IPS-20b (cell line): ENCODE data around the gene DACT3.
"Not testable (repeated sequence)": the region's sequence is repeated elsewhere in the genome, so short reads cannot be mapped to it uniquely, and the experiment has no call there.

ENCODE experiments used
- H3K27ac ChIP-seq: one replicate; pipeline ENCODE4 v1.5.1; 2013; ENCODE audit warnings: low read length
- H3K27me3 ChIP-seq: 2 replicates; pipeline ENCODE4 v1.6.1; 2013; ENCODE audit warnings: mild to moderate bottlenecking, low read length, inconsistent platforms; ENCODE audit not compliant: insufficient read depth
- H3K36me3 ChIP-seq: 2 replicates; pipeline ENCODE4 v1.6.1; 2013; ENCODE audit warnings: low read depth, mild to moderate bottlenecking, inconsistent platforms, low read length, moderate library complexity; ENCODE audit not compliant: insufficient read depth
- H3K4me1 ChIP-seq: 2 replicates; pipeline ENCODE4 v1.6.1; 2013; ENCODE audit warnings: mild to moderate bottlenecking, control low read depth, inconsistent platforms, low read length, moderate library complexity; ENCODE audit not compliant: insufficient read depth
- H3K4me3 ChIP-seq: 2 replicates; pipeline ENCODE4 v1.5.1; 2013; ENCODE audit warnings: mild to moderate bottlenecking, low read length, inconsistent platforms
- H3K9ac ChIP-seq: 2 replicates; pipeline ENCODE4 v1.6.1; 2013; ENCODE audit warnings: low read depth, mild to moderate bottlenecking, inconsistent platforms, low read length, moderate library complexity
- H3K9me3 ChIP-seq: 2 replicates; pipeline ENCODE4 v1.6.1; 2013; ENCODE audit warnings: mild to moderate bottlenecking, low read depth, low read length, inconsistent platforms; ENCODE audit not compliant: insufficient read depth

The DACT3 gene

GRCh38 chr19:46629546-46630025, 31.4 kb downstream of the DACT3 start:
- no peak overlapping the region for H3K27ac ChIP-seq
- no peaks in the 10 kb centered on the region for H3K36me3 ChIP-seq
- peaks cover 10% of the 10 kb centered on the region for H3K4me1 ChIP-seq
- H3K27me3 ChIP-seq: peaks cover 34% of the 10 kb centered on the region
- H3K9ac ChIP-seq: no peak overlapping the region
- H3K4me3 ChIP-seq: no peak overlapping the region
- H3K9me3 ChIP-seq: no peaks in the 10 kb centered on the region

GRCh38 chr19:46628970-46629369, 32.0 kb downstream of the DACT3 start:
- not testable (repeated sequence) for H3K9me3 ChIP-seq, H3K36me3 ChIP-seq, H3K27ac ChIP-seq, H3K9ac ChIP-seq, H3K4me3 ChIP-seq
- Histone ChIP-seq H3K4me1 (peaks cover 10% of the 10 kb centered on the region), H3K27me3 (peaks cover 31% of the 10 kb centered on the region)

GRCh38 chr19:46626446-46626845, 34.5 kb downstream of the DACT3 start:
- Histone ChIP-seq H3K4me1 (peaks cover 11% of the 10 kb centered on the region), H3K9ac (no peak overlapping the region), H3K4me3 (no peak overlapping the region), H3K9me3 (no peaks in the 10 kb centered on the region), H3K36me3 (no peaks in the 10 kb centered on the region), H3K27me3 (peaks cover 5% of the 10 kb centered on the region; the same call in 1 of the 2 replicates), H3K27ac (no peak overlapping the region)

GRCh38 chr19:46625731-46626130, 35.3 kb downstream of the DACT3 start:
- Histone ChIP-seq H3K9me3 (no peaks in the 10 kb centered on the region), H3K36me3 (no peaks in the 10 kb centered on the region), H3K4me3 (no peak overlapping the region), H3K27ac (no peak overlapping the region), H3K27me3 (peaks cover 7% of the 10 kb centered on the region; the same call in 1 of the 2 replicates), H3K4me1 (peaks cover 7% of the 10 kb centered on the region), H3K9ac (no peak overlapping the region)

GRCh38 chr19:46624958-46625661, 35.9 kb downstream of the DACT3 start, which contains the start of gene PTGIR:
Gene PTGIR (minus strand): TSS chr19:46625089. CDS start chr19:46624225, 864 bp downstream.
- Histone ChIP-seq H3K27me3 (peaks cover 7% of the 10 kb centered on the region; the same call in 1 of the 2 replicates), H3K9ac (no peak within 1 kb of the TSS), H3K9me3 (no peaks in the 10 kb centered on the region), H3K27ac (no peak within 1 kb of the TSS), H3K4me3 (no peak within 1 kb of the TSS), H3K36me3 (no peaks in the 10 kb centered on the region), H3K4me1 (peaks cover 4% of the 10 kb centered on the region; the same call in 1 of the 2 replicates)

- no peak overlapping the region for H3K27ac ChIP-seq
- H3K9me3 ChIP-seq: no peaks in the 10 kb centered on the region
- H3K27me3 ChIP-seq: peaks cover 7% of the 10 kb centered on the region; the same call in 1 of the 2 replicates
- no peak overlapping the region for H3K9ac ChIP-seq
- peaks cover 4% of the 10 kb centered on the region; the same call in 1 of the 2 replicates for H3K4me1 ChIP-seq
- H3K4me3 ChIP-seq: no peak overlapping the region
- H3K36me3 ChIP-seq: no peaks in the 10 kb centered on the region
Observed at GRCh38 chr19:46623915-46624502, 37.0 kb downstream of the DACT3 start.

- H3K4me3 ChIP-seq: no peak overlapping the region
- H3K27ac ChIP-seq: no peak overlapping the region
- H3K9me3 ChIP-seq: no peaks in the 10 kb centered on the region
- peaks cover 4% of the 10 kb centered on the region; the same call in 1 of the 2 replicates for H3K4me1 ChIP-seq
- H3K27me3 ChIP-seq: peaks cover 7% of the 10 kb centered on the region; the same call in 1 of the 2 replicates
- H3K36me3 ChIP-seq: no peaks in the 10 kb centered on the region
- H3K9ac ChIP-seq: no peak overlapping the region
Observed at GRCh38 chr19:46622118-46622446, 38.9 kb downstream of the DACT3 start.

- Histone ChIP-seq H3K9ac (no peak overlapping the region), H3K9me3 (no peaks in the 10 kb centered on the region), H3K36me3 (no peaks in the 10 kb centered on the region), H3K4me3 (no peak overlapping the region), H3K4me1 (peaks cover 4% of the 10 kb centered on the region; the same call in 1 of the 2 replicates), H3K27me3 (peaks cover 7% of the 10 kb centered on the region; the same call in 1 of the 2 replicates), H3K27ac (no peak overlapping the region)
Observed at GRCh38 chr19:46621191-46622117, 39.5 kb downstream of the DACT3 start.

GRCh38 chr19:46620716-46621115, 40.3 kb downstream of the DACT3 start:
- no peak overlapping the region for H3K9ac ChIP-seq
- H3K27me3 ChIP-seq: peaks cover 7% of the 10 kb centered on the region; the same call in 1 of the 2 replicates
- H3K27ac ChIP-seq: no peak overlapping the region
- H3K4me1 ChIP-seq: peaks cover 4% of the 10 kb centered on the region; the same call in 1 of the 2 replicates
- H3K36me3 ChIP-seq: no peaks in the 10 kb centered on the region
- no peak overlapping the region for H3K4me3 ChIP-seq
- no peaks in the 10 kb centered on the region for H3K9me3 ChIP-seq

GRCh38 chr19:46620267-46620666, 40.7 kb downstream of the DACT3 start:
- Histone ChIP-seq H3K4me3 (no peak overlapping the region), H3K9ac (no peak overlapping the region), H3K36me3 (no peaks in the 10 kb centered on the region), H3K4me1 (peaks cover 4% of the 10 kb centered on the region; the same call in 1 of the 2 replicates), H3K27me3 (peaks cover 7% of the 10 kb centered on the region; the same call in 1 of the 2 replicates), H3K9me3 (no peaks in the 10 kb centered on the region), H3K27ac (no peak overlapping the region)

GRCh38 chr19:46618670-46619231, 42.2 kb downstream of the DACT3 start:
- H3K9me3 ChIP-seq: no peaks in the 10 kb centered on the region
- H3K9ac ChIP-seq: no peak overlapping the region
- H3K27me3 ChIP-seq: peaks cover 7% of the 10 kb centered on the region; the same call in 1 of the 2 replicates
- no peak overlapping the region for H3K27ac ChIP-seq
- H3K4me3 ChIP-seq: no peak overlapping the region
- peaks cover 4% of the 10 kb centered on the region; the same call in 1 of the 2 replicates for H3K4me1 ChIP-seq
- no peaks in the 10 kb centered on the region for H3K36me3 ChIP-seq
